NOMO-1 treated with DMSO at 0.1 percent for 48 hours (cell line): ENCODE data around the gene SSR4.

ENCODE experiments used
- DNase-seq: peaks from one replicate; lab custom pipeline; 2025; ENCODE audit not compliant: unreplicated experiment; lab: John Stamatoyannopoulos, UW

SSR4 gene

DNA sequence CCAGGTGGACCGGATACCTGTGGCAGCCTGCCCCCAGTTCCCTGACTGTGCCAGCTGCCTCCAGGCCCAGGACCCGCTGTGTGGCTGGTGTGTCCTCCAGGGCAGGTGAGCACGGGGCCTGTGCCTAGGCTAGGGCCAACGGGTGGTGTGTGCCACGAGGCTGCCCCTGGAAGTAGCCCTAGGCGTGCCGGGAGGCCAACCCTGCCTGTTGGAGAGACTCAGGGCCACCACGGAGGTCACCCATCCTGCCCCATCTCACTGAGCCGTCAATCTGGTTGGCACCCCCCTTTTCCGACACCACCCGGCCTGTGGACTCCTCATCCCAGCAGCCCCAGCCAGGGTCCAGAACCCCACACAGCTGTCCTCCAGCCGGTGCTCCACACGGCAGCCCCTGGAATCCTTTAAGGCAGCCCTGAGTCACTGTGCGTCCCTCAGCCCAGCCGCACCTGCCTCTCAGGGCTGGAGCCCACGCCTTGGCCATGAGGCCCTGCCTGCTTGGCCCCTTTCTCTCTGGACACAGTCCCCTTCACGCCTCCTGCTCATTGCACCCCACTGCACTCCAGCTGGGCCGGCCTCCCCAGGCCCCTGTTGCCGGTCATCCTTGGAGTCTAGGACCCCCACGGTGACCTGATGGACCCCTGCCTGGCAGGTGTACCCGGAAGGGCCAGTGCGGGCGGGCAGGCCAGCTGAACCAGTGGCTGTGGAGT, 25.2 kb upstream of the SSR4 start:
- DNase-seq, result no peak

DNA sequence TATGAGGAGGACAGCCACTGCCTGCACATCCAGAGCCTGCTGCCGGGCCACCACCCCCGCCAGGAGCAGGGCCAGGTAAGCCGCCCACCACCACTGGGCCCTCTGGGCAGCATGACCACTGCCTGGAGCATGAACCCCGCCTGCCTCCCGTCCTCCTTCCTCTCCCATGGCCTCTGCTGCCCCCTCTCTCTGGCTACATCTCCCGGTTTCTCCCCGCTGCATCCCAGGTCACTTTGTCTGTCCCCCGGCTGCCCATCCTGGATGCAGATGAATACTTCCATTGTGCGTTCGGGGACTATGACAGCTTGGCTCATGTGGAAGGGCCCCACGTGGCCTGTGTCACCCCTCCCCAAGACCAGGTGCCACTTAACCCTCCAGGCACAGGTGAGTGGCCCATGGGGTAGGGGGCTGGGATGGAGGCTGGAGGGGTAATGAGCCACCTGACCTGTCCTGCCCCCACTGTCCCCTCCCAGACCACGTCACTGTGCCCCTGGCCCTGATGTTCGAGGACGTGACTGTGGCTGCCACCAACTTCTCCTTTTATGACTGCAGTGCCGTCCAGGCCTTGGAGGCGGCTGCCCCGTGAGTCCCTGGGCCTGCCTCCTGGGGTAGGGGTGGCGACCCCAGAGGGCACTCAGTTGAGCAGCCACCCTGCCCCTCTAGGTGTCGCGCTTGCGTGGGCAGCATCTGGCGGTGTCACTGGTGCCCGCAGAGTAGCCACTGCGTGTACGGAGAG, 24.4 kb upstream of the SSR4 start:
- no peak for DNase-seq

DNA sequence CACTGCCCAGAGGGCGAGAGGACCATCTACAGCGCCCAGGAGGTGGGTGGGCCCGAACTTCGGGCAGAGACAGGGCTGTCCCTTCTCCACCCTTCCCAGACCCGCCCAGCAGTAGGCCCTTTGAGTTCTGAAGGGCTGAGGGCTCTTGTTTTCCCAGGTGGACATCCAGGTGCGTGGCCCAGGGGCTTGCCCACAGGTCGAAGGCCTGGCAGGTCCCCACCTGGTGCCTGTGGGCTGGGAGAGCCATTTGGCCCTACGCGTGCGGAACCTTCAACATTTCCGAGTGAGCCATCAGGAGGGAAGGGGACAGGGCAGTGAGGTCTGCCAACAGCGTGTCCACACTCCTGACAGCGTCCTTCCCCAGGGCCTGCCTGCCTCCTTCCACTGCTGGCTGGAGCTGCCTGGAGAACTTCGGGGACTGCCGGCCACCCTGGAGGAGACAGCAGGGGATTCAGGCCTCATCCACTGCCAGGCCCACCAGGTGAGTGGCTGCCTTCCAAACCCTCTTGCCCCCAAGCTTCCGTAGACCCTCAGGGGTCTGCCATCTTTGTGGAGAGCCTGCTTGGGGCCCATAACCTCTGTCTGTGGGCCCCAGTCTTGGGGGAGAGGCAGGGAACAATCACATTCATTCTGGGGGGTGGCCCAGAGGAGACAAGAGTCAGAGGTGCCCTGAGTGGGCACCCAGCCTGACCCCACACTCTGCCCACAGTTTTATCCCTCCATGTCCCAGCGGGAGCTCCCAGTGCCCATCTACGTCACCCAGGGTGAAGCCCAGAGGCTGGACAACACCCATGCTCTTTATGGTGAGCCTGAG, 23.7 kb upstream of the SSR4 start:
- DNase-seq, result no peak

DNA sequence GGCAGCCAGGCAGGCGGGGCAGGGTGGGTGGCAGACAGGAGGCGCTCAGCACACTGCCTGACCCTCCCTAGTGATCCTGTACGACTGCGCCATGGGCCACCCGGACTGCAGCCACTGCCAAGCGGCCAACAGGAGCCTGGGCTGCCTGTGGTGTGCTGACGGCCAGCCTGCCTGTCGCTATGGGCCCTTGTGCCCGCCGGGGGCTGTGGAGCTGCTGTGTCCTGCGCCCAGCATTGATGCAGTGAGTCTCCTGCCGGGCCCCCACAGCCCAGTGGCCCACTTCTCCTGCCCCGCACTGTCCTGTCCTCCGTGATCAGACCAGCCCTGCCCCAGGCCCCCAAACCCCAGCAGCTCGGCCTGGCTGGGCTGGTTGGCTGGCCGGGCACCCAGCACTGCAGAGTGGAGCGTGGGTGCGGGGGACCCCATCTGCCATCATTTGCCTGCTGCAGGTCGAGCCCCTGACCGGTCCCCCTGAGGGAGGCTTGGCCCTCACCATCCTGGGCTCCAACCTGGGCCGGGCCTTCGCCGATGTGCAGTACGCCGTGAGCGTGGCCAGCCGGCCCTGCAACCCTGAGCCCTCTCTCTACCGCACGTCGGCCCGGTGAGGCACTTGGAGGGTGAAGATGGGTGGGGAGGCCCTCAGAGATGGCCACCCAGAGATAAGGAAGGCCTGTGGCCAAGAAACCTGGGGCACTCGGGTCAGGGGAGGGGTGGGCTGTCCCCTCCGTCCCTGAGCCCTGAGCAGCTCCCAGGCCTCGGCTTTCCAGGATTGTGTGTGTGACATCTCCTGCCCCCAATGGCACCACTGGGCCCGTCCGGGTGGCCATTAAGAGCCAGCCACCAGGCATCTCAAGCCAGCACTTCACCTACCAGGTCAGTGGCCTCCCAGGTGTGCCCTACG, 22.8 kb upstream of the SSR4 start:
- no peak for DNase-seq

DNA sequence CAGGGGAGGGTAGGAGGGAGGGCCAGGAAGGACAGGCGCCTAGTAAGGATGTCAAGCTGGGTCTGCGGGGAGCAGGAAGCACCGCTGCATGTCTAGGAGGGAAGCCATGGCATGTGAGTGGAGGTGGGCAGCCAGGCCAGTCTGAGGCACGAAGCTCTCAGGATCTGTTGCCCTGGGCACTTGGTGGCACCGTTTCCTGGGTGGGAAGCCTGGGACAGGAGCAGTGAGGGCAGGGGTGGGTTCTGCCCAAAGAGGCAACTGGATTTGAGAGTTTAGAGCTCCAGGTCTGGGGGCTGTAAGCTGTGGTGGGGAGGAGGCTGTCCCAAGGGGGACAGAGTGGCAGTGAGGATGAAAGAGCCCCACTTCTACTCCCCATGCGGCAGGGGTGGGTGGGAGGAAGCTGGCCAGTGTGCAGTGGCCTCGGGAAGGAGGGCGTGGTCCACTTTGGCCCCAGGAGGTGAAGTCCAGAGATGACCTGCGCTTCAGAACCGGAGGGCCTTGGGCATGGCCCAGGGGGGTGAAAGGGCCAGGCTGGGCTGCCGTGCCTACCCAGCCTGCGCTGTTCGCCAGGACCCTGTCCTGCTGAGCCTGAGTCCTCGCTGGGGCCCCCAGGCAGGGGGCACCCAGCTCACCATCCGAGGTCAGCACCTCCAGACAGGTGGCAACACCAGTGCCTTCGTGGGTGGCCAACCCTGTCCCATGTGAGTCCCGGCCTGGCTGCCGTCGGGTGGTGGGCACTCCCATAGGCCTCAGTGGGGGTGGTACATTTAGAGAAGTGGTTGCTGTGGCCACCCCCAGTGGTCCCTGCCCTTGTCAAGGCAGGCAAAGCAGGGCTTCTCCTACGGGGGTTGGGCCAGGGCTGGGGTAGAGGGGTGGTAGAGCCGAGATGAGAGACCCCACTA, 21.9 kb upstream of the SSR4 start:
- no peak for DNase-seq

DNA sequence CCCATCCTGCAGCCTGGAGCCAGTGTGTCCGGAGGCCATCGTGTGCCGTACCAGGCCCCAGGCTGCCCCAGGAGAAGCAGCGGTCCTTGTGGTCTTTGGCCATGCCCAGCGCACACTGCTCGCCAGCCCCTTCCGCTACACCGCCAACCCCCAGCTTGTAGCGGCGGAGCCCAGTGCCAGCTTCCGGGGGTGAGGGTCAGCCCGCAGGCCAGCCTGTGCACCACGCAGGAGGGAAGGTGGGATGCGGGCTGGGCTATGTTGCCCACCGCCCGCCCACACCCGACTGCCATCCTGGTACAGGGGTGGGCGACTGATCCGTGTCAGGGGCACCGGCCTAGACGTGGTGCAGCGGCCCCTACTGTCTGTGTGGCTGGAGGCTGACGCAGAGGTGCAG, 21.3 kb upstream of the SSR4 start:
- no peak for DNase-seq

DNA sequence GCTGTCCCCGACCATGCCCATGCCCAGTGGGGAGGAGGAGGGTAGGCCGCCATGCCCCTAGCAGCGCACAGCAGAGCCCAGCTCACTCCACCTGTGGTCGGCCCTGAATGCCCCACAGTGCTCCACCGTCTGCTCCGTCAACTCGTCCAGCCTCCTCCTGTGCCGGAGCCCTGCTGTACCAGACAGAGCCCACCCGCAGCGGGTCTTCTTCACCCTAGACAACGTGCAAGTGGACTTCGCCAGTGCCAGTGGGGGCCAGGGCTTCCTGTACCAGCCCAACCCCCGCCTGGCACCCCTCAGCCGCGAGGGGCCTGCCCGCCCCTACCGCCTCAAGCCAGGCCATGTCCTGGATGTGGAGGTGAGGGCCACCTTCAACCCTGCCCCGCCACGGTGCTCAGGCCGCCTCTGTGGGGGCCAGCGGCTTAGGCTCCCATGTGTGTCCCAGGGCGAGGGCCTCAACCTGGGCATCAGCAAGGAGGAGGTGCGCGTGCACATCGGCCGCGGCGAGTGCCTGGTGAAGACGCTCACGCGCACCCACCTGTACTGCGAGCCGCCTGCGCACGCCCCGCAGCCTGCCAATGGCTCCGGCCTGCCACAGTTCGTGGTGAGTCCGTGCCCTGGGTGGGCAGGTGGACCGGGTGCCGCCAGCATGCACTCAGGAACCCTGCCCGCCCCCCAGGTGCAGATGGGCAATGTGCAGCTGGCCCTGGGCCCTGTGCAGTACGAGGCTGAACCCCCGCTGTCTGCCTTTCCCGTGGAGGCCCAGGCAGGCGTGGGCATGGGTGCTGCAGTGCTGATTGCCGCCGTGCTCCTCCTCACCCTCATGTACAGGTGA, 20.5 kb upstream of the SSR4 start:
- DNase-seq, result no peak

DNA sequence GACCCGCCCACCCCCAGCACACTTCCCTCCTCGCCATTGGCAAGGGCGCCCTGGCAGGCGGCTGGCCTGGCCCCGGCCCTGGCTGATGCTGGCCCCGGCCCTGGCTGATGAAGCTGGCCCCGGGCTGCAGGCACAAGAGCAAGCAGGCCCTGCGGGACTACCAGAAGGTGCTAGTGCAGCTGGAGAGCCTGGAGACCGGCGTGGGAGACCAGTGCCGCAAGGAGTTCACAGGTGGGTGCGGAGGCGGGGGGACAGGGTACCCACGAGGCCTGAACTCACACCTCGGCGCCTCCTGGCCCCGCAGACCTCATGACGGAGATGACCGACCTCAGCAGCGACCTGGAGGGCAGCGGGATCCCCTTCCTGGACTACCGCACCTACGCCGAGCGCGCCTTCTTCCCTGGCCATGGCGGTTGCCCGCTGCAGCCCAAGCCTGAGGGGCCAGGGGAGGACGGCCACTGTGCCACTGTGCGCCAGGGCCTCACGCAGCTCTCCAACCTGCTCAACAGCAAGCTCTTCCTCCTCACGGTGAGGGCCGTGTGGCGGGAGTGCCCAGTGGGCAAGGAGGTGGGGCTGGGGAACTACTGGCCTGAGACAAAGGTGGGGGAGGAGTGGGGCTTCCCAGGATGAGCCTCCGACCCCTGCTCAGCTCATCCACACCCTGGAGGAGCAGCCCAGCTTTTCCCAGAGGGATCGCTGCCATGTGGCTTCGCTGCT, 19.7 kb upstream of the SSR4 start:
- no peak for DNase-seq

DNA sequence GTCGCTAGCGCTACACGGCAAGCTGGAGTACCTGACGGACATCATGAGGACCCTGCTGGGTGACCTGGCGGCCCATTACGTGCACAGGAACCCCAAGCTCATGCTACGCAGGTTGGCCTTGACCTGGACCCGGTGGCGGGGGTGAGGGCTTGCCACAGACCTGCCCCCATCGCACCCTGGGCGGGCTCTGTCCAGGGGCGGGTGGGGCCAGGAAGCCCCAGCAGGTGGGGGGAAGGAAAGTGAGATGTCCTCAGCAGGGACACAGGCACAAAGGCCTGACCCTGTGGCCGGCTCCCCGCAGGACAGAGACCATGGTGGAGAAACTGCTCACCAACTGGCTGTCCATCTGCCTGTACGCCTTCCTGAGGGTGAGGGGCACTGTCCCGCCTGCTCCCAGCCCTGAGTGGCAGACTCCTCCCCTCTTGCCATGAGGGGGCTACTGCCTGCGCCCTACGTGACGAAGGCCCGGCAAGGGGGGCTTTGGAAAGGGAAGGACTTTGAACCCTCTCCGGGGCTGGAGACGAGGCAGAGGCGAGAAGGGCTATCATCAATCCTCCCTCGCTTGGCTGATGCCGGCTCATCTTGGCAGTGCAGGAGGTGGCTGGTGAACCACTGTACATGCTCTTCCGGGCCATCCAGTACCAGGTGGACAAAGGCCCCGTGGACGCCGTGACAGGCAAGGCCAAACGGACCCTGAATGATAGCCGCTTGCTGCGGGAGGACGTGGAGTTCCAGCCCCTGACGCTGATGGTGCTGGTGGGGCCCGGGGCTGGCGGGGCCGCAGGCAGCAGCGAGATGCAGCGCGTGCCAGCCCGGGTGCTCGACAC, 19.0 kb upstream of the SSR4 start:
- no peak for DNase-seq

DNA sequence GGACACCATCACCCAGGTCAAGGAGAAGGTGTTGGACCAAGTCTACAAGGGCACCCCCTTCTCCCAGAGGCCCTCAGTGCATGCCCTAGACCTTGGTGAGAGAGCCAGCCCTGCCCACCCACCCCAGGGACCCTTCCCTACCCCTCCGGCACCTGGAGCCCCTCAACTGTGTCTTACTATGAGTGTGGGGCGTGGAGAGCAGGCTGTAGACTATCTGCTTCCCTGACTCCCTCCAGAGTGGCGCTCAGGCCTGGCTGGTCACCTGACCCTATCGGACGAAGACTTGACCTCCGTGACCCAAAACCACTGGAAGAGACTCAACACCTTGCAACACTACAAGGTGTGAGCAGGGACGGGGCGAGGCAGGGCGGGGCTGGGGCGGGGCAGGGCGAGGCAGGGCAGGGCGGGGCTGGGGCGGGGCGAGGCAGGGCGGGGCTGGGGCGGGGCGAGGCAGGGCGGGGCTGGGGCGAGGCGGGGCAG, 18.3 kb upstream of the SSR4 start:
- DNase-seq, result no peak

DNA sequence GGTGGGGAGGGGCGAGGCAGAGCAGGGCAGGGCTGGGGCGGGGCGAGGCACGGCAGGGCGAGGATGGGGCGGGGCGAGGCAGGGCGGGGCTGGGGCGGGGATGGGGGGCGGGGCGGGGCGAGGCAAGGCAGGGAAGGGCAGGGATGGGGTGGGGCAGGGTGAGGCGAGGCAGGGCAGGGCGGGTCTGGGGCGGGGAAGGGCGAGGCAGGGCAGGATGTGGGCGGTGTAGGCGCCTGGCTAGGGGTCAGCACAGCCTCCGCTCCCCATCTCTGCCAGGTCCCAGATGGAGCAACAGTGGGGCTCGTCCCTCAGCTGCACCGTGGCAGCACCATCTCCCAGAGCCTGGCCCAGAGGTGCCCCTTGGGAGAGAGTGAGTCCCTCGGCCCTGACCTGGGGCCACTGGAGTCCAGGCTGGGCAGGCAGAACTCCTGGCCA, 17.8 kb upstream of the SSR4 start:
- DNase-seq, result no peak

DNA sequence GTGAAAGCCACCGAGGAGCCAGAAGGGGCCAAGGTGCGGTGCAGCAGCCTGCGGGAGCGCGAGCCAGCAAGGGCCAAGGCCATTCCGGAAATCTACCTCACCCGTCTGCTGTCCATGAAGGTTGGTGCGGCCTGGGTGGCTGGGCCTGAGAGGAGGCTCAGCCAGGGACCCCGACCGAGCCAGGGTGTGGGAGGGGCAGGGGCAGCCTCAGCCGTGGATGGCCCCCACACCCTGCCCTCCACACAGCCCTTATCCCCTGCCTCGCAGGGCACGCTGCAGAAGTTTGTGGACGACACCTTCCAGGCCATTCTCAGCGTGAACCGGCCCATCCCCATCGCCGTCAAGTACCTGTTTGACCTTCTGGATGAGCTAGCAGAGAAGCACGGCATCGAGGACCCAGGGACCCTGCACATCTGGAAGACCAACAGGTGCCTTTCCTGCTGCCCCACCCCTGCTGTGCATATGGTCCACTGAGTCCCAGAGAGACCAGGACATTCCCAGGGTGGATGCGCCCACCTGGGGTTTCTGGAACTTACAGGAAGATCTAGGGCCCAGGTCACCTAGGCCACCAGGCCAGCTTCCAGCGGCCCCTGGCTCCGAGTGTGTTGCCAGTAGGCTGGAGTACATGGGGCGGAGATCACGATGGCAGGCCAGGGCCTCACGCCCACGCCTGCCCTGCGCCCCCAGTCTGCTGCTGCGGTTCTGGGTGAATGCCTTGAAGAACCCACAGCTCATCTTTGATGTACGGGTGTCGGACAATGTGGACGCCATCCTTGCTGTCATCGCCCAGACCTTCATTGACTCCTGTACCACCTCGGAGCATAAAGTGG, 17.0 kb upstream of the SSR4 start:
- no peak for DNase-seq

DNA sequence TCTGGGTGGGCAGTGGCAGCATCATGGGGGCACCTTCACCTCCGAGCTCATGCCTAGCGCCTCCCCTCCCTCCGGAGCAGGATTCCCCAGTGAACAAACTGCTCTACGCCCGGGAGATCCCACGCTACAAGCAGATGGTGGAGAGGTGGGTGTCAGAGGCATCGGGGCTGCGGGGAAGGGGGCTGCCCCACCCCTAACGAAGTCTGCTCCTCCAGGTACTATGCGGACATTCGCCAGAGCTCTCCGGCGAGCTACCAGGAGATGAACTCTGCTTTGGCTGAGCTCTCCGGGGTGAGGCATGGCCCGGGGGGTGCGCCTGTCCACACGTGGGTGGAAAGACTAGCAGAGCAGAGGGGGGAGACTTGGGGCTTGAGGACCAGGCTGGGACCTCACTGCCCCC, 16.3 kb upstream of the SSR4 start:
- no peak for DNase-seq

DNA sequence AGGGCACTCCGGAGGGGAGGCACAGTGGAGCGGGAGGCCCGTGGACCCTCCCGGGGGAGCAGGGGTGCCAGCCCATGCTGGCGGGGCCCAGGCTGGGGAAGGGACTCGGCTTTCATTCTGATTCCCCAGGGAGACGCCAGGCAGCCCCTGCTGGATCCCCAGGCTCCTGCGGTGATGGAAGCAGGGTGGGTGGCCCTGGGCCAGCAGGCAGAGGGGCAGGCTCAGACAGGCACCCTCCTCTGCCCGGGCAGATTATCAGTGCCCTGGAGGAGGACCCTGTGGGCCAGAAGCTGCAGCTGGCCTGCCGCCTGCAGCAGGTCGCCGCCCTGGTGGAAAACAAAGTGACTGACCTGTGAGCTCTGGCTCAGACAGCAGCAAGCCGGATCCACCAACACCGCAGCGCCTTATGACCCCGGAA, 15.8 kb upstream of the SSR4 start:
- no peak for DNase-seq

DNA sequence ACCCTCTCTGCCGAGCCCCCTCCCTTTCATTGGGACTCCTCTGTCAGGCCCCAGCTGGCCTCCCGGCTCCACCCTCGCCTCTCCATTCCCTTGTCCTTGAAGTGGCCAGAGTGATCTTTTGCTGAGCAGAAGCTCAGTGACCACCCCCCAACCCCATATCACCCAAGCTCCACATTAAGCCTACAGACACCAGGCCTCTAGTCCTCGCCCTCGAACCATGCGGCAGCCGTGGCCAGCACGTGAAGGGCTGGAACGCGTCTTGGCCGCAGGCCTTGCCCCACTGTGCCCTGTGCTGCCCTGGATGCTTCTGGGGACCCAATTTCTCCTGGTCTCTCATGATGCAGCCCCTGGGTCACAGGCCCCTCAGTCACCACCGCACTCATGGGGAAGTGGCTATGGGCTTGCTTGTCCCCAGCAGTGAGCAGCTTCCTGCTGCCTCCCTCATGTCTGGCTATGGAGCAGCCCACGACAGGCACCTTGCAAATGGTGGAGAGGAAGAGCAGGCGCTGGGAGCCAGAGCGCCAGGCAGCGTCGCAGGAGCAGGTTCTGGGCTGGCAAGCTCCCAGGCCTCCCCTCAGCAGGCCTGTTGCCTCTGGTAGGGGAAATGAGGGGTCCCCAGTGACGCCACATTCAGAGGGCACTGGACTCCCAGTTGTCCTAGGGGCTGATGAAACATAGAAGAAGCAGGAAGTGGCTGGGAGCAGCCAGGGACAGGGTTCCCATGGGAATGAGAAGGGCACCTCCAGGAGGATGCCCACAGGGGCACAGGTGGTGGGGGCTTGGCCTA, 14.4 kb upstream of the SSR4 start:
- no peak for DNase-seq
